ENCODE results near the gene SMIM7. TPM values are rescaled to one million over a fixed set of nuclear protein-coding genes. Genes with fewer than 3 reads are reported as not detected.
A peak's percentile ranks its signal among the peaks of the same experiment; 100 is the strongest.
"Not testable (repeated sequence)": the region's sequence is repeated elsewhere in the genome, so short reads cannot be mapped to it uniquely, and the experiment has no call there.

Gene SMIM7
- 96.3 and 107 TPM in 2 replicates for total RNA-seq (2014; rRNA removed; shearing (Covaris generic))

DNA sequence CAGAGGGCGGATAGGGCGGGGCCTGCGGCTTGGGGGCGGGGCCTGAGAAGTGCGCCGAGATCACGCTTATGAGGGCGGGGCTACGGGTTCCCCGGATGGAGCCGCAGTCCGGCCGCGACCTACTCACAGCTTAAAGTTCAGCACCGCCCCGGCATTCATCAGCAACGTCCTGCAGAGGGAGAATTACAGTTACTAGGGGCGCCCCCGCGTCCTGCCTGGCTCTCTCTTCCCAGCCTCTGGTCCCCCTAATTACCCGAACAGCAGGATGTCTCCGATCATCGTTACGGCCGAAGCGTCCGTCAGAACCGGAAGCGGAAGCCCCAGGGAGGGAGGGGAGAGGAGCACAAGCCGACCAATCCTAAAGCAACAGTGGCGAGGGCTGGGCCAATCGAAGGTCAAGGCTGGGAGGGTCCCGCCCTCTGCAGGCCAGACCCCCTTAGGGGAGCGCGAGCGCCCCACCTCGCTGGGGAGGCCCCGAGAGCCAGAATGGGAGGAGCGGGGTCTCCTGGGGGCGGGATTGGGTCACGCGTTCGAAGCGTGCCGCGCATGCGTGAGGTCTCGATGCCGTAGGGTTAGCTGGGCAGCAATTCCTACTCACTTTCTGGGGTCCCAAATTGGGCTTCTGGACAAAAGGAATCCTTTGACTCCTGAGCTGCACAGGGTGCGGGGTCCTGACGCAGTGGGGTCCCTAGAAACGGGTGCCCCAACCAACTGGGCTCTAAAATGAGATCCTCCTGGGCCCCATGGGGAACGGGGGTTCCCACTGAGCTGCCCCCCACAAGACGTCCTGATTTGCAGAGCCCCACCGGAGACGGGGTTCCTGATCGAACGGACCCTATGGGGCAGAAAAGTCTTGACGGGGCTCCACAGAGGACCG, at the start of gene SMIM7:
Gene SMIM7 (minus strand): TSS at position 313 of the 877 bp plus-strand sequence. CDS start 34 bp downstream, at position 279.
- Histone ChIP-seq H3K4me1 (peaks cover 5% of the 10 kb centered on the region), H3K27ac (peak within 1 kb of the TSS; percentile 83), H3K27me3 (no peaks in the 10 kb centered on the region), H3K9me3 (replicated peaks) (no peaks in the 10 kb centered on the region), H3K4me3 (peak within 1 kb of the TSS; percentile 90), H3K36me3 (peaks cover 26% of the 10 kb centered on the region)
- DNase-seq, result peak; percentile 100

DNA sequence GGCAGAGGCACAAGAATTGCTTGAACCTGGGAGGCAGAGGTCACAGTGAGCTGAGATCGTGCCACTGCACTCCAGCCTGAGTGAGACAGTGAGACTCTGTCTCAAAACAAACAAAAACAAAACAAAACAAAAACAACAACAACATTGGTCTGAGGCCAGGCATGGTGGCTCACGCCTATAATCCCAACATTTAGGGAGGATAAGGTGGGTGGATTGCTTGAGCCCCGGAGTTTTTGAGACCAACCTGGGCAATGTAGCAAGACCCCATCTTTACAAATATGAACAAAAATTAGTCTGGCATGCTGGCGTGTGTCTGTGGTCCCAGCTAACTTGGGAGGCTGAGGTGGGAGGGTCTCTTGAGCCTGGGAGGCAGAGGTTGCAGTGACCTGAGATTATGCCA, 43.7 kb upstream of the SMIM7 start:
- Histone ChIP-seq H3K9me3 (replicated peaks) (no peaks in the 10 kb centered on the region), H3K27me3 (no peaks in the 10 kb centered on the region), H3K27ac (no peak overlapping the region), H3K4me1 (no peaks in the 10 kb centered on the region), H3K36me3 (no peaks in the 10 kb centered on the region), H3K4me3 (no peak overlapping the region)
- DNase-seq, result no peak

DNA sequence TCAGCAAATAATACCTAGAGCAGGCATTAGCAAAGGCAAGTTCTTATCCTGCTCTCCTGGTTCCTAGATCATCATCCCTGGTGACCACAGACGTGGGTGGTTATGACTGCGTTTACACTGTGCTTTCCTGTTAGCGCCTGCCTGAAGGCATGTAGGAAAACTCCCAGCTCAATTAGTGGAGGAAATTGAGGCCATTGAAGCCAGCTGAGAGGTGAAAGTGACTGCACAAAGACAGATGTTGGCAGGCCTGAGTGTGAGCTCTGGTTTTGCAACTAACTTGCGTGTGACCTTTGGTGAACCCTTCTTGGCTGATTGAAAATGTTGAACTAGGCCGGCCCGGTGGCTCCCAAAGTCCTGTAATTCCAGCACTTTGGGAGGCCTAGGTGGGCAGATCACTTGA, 42.2 kb upstream of the SMIM7 start:
- H3K27ac ChIP-seq, result no peak overlapping the region
- no peak overlapping the region for H3K4me3 ChIP-seq
- peak; percentile 17 to 60 for DNase-seq
- H3K27me3 ChIP-seq, result no peaks in the 10 kb centered on the region
- H3K4me1 ChIP-seq, result no peaks in the 10 kb centered on the region
- H3K9me3 ChIP-seq (replicated peaks), result no peaks in the 10 kb centered on the region
- H3K36me3 ChIP-seq, result no peaks in the 10 kb centered on the region

DNA sequence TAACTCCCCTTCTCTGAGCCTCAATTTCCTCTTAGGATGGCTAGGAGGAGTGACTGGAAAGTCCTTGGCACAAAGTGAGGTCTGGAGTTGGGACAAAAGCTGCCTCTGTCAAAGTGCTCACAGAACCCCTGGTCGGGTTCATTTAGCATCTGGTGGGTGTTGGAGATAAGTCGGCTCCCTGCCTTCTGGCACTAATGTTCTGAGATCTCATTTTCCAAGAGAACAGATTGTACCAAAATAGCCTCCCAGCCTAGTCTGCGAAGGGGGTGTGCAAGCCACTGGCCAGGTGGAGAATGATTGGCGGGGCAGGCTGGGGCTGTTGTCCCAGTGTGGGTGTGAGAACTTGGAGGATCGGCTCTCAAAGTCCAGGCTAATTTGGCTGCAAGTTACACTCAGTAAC, 39.0 kb upstream of the SMIM7 start:
- Histone ChIP-seq H3K27ac (no peak overlapping the region), H3K4me3 (no peak overlapping the region), H3K36me3 (no peaks in the 10 kb centered on the region), H3K9me3 (replicated peaks) (no peaks in the 10 kb centered on the region), H3K27me3 (no peaks in the 10 kb centered on the region), H3K4me1 (no peaks in the 10 kb centered on the region)
- peak; percentile 28 to 57 for DNase-seq

DNA sequence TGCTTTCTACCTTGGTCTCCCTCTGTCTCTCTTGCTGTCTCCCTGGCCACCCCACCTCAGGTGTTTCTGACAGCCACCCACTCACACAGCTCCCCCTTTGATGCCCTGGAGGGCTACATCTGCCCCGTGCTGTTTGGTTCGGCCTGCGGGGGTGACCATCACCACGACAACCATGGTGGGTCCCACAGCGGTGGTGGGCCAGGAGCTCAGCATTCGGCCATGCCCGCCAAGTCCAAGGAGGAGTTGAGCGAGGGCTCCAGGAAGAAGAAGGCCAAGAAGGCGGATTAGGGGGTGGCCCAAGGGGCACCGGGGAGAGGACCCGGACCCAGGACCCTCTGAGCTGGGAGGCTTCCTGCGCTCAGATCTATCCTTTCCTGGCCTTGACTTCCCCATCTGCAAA, 28.1 kb upstream of the SMIM7 start:
- no peaks in the 10 kb centered on the region for H3K36me3 ChIP-seq
- H3K9me3 ChIP-seq (replicated peaks), result no peaks in the 10 kb centered on the region
- no peak overlapping the region for H3K27ac ChIP-seq
- H3K4me1 ChIP-seq, result no peaks in the 10 kb centered on the region
- no peak overlapping the region for H3K4me3 ChIP-seq
- DNase-seq, result no peak
- no peaks in the 10 kb centered on the region for H3K27me3 ChIP-seq

DNA sequence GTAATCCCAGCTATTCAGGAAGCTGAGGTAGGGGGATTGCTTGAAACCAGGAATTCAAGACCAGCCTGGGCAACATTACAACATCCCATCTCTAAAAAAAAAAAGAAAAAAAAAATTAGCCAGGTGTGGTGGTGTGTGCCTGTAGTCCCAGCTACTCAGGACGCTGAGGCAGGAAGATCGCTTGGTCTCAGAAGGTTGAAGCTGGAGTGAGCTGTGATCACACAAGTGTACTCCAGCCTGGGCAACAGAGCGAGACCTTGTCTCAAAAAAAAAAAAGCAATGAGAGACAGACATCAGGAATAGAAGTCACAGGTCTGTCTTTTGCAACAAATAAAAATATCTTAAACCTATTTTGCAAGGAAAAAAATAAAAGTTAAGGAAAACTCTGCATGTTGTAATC, 24.3 kb upstream of the SMIM7 start:
- no peaks in the 10 kb centered on the region for H3K27me3 ChIP-seq
- H3K4me3 ChIP-seq, result no peak overlapping the region
- no peaks in the 10 kb centered on the region for H3K4me1 ChIP-seq
- no peaks in the 10 kb centered on the region for H3K9me3 ChIP-seq (replicated peaks)
- DNase-seq, result no peak
- H3K27ac ChIP-seq, result no peak overlapping the region
- peaks cover 19% of the 10 kb centered on the region for H3K36me3 ChIP-seq

DNA sequence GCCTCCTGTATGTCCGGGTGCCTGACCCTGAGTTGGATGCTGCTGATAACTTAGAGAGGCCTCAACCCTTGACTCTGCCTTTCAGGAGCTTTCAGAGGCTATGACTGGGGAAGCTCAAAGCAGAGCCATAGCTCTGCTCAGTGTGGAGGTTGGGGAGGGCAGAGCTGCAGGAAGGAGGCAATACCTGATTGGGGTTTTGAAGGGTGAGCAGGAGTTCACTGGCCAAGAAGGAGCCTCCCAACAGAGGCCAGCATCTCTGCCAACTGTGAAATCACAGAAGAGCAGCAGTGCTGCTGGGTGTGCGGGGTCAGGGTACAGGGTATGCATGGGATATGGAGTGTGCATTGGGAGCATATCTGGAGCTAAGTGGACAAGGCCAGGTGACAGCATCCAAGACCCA, 22.6 kb upstream of the SMIM7 start:
- Histone ChIP-seq H3K4me1 (no peaks in the 10 kb centered on the region), H3K27ac (no peak overlapping the region), H3K36me3 (peaks cover 19% of the 10 kb centered on the region), H3K9me3 (replicated peaks) (no peaks in the 10 kb centered on the region), H3K27me3 (no peaks in the 10 kb centered on the region), H3K4me3 (no peak overlapping the region)
- DNase-seq, result no peak

DNA sequence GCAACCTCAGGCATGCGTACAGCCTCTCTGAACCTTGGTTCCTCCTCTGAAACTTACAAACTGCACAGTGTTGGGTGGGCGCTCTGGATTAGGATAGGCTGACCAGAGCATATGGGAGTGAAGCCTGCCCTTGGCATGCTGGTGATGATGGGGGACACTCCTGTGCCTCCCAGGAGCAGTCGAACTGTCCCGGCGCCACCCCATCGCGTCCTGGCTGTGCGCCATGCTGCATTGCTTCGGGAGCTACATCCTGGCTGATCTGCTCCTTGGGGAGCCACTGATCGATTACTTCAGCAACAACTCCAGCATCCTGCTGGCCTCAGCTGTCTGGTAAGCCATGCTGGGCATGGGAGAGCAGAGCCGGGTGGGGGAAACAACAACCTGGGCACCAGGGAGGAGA, 19.9 kb upstream of the SMIM7 start:
- DNase-seq, result no peak
- H3K27ac ChIP-seq, result no peak overlapping the region

DNA sequence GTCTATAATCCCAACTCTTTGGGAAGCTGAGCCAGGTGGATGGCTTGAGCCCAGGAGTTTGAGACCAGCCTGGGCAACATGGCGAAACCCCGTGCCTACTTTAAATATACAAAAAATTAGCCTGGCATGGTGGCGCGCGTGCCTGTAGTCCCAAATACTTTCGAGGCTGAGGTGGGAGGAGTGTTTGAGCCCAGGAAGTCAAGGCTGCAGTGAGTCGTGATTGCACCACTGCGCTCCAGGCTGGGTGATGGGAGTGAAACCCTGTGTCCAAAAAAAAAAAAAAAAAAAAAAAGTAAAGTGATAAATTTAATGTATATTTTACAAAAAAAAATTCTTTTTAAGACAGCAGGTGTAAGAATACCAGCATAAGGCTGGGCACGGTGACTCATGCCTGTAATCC, 18.6 kb upstream of the SMIM7 start:
- no peak overlapping the region for H3K27ac ChIP-seq
- no peaks in the 10 kb centered on the region for H3K4me1 ChIP-seq
- no peak overlapping the region for H3K4me3 ChIP-seq
- no peaks in the 10 kb centered on the region for H3K9me3 ChIP-seq (replicated peaks)
- H3K27me3 ChIP-seq, result no peaks in the 10 kb centered on the region
- no peak for DNase-seq
- H3K36me3 ChIP-seq, result peaks cover 19% of the 10 kb centered on the region

More for the DNA sequence above, 19.9 kb upstream of the SMIM7 start:
- no peaks in the 10 kb centered on the region for H3K4me1 ChIP-seq
- H3K9me3 ChIP-seq (replicated peaks), result no peaks in the 10 kb centered on the region
- H3K36me3 ChIP-seq, result peaks cover 19% of the 10 kb centered on the region
- no peaks in the 10 kb centered on the region for H3K27me3 ChIP-seq
- no peak overlapping the region for H3K4me3 ChIP-seq

DNA sequence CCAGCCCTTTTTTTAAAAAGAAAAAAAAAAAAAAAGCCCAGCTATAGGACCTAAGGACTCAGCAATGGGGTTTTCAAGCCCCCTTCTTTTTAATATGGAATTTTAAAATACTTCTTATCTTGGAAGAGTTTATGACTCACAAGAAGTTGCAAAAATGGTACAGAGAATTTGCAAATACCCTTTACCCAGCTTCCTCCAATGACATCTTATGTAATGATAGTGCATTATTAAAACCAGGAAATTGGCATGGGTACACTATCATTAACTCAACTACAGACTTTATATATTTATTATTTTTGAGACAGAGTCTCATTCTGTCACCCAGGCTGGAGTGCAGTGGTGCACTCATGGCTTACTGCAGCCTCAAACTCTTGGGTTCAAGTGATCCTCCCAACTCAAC, 17.1 kb upstream of the SMIM7 start:
- Histone ChIP-seq H3K4me3 (no peak overlapping the region), H3K9me3 (replicated peaks) (no peaks in the 10 kb centered on the region), H3K4me1 (peaks cover 2% of the 10 kb centered on the region), H3K27me3 (no peaks in the 10 kb centered on the region), H3K27ac (no peak overlapping the region), H3K36me3 (peaks cover 18% of the 10 kb centered on the region)
- DNase-seq, result no peak

DNA sequence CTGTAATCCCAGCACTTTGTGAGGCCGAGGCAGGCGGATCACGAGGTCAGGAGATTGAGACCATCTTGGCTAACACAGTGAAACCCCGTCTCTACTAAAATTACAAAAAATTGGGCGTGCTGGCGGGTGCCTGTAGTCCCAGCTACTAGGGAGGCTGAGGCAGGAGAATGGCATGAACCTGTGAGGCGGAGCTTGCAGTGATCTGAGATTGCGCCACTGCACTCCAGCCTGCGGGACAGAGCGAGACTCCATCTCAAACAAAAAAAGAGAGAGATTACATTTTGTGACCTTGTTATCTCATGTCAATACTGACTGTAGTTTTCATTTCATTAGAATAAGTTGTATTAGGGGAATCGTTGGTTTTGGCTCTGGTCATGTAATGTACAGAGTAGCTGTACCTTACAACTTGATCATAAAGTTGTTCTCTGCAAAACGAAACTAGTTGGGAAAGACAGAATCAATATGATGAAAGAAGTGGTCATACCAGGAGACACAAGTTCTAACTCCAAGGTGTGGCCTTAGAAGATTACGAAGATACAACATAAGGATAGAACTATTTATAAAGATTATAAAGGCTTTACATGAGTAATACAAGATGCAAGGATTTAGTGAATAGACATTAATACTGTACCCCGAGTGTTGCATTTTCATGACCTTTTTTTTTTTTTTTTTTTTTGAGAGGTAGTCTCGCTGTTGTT, 16.3 kb upstream of the SMIM7 start:
- Histone ChIP-seq H3K4me1 (peaks cover 9% of the 10 kb centered on the region), H3K9me3 (replicated peaks) (no peaks in the 10 kb centered on the region), H3K36me3 (peaks cover 10% of the 10 kb centered on the region), H3K27me3 (no peaks in the 10 kb centered on the region), H3K4me3 (no peak overlapping the region), H3K27ac (no peak overlapping the region)
- no peak for DNase-seq

DNA sequence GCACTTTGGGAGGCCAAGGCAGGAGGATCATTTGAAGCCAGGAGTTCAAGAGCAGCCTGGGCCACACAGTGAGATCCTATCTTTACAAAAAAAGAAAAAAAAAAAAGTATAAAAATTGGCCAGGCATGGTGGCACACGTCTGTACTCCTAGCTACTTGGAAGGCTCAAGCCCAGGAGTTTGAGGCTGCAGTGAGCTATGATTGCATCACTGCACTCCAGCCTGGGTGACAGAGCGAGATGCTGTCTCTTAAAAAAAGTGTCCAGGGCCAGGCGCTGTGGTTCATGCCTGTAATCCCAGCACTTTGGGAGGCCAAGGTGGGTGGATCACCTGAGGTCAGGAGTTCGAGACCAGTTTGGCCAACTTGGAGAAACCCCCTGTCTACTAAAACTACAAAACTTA, 13.9 kb upstream of the SMIM7 start:
- DNase-seq; H3K27me3 ChIP-seq; H3K4me3 ChIP-seq; H3K9me3 ChIP-seq (replicated peaks); H3K27ac ChIP-seq; H3K36me3 ChIP-seq: not testable (repeated sequence)
- peaks cover 11% of the 10 kb centered on the region for H3K4me1 ChIP-seq

DNA sequence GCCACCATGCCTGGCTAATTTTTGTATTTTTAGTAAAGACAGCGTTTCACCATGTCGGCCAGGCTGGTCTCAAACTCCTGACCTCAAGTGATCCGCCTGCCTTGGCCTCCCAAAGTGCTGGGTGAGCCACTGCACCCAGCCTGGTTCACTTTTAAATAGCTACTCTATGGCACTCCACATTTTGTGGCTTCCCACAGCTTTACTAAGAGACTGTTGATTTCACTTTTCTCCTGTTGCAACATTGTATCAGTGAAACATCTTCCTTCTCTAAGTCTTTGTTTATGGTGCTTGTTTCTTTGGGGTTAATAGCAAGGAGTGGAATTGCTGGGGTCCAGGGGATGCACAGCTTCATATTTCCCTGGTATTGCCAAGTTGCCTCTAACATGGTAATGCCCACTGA, 13.3 kb upstream of the SMIM7 start:
- Histone ChIP-seq H3K4me3 (no peak overlapping the region), H3K27me3 (no peaks in the 10 kb centered on the region)

DNA sequence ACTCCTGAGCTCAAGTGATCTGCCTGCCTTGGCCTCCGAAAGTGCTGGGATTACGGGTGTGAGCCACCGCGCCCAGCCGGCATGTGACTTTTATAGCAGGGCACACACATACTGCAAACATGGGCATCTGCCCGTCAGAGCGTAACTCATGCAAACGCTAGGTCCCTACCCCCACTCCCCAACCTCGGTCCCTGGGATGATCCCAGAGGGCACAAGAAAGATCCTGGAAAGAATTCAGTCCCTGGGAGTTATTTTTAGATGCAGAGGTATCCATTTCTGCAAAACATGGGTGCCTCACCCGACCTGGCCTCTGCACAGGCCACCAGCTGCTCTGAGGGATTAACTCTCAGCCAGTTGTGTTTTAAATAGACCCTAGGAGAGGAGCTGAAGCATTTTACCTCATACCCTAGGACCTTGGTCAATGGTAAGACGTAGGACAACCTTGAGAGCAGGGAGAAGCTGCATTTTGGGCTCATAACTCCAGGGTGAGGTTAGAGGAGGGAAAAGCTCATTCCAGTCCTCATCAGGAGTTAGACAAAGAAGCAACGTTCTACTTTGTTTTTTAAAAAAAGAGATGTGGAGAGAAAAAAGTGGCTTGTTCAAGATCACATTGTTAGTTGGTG, 11.8 kb upstream of the SMIM7 start:
- Histone ChIP-seq H3K4me1 (peaks cover 11% of the 10 kb centered on the region), H3K27me3 (no peaks in the 10 kb centered on the region), H3K4me3 (no peak overlapping the region), H3K36me3 (no peaks in the 10 kb centered on the region), H3K27ac (peak overlapping the region; percentile 33), H3K9me3 (replicated peaks) (no peaks in the 10 kb centered on the region)
- peak; percentile 89 to 93 for DNase-seq

More for the DNA sequence above, 13.3 kb upstream of the SMIM7 start:
- Histone ChIP-seq H3K4me1 (peaks cover 11% of the 10 kb centered on the region), H3K27ac (no peak overlapping the region), H3K9me3 (replicated peaks) (no peaks in the 10 kb centered on the region), H3K36me3 (no peaks in the 10 kb centered on the region)
- no peak for DNase-seq

DNA sequence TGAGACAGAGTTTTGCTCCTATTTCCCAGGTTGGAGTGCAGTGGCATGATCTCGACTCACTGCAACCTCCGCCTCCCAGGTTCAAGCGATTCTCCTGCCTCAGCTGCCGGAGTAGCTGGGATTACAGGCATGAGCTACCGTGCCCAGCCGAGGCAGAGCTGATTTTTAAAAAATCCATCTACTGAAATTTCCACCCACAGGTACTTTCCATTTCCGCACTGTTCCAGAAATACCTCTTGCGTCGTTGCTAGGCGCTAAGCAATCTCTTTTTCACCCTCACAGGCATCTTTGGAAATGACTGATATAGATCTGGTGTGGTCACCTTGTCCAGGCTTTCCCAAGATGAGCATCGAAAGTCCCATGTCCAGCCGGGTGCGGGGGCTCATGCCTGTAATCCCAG, 10.3 kb upstream of the SMIM7 start:
- DNase-seq, result no peak
- no peaks in the 10 kb centered on the region for H3K27me3 ChIP-seq
- H3K27ac ChIP-seq, result no peak overlapping the region
- no peaks in the 10 kb centered on the region for H3K9me3 ChIP-seq (replicated peaks)
- peaks cover 11% of the 10 kb centered on the region for H3K4me1 ChIP-seq
- 0 out of 2 replicates have a peak, but pooled peaks cover 2% of the 10 kb centered on the region for H3K36me3 ChIP-seq
- H3K4me3 ChIP-seq, result no peak overlapping the region
